Karpas-422 (cell line): Measurements from ENCODE around the gene RASL10A. TPM values are rescaled to one million over a fixed set of nuclear protein-coding genes. Genes with fewer than 3 reads are reported as not detected.
A peak's percentile ranks its signal among the peaks of the same experiment; 100 is the strongest.

Experiments used
- DNase-seq: peaks from one replicate; pipeline ENCODE4 v3.0.0-alpha.2; 2015
- H2AFZ ChIP-seq: fragments of 200-600 bp; sonication (generic); 2 replicates; pipeline ENCODE4 v1.6.1; 2014; ENCODE audit warnings: antibody characterized with exemption, low read length, mixed read lengths
- H3K27ac ChIP-seq: fragments of 200-600 bp; sonication (generic); 2 replicates; pipeline ENCODE4 v1.5.1; 2014; ENCODE audit warnings: mild to moderate bottlenecking, low read length, moderate library complexity
- H3K27me3 ChIP-seq: fragments of 200-600 bp; sonication (generic); 2 replicates; pipeline ENCODE4 v1.6.1; 2014; ENCODE audit warnings: low read length, mixed read lengths
- H3K36me3 ChIP-seq: fragments of 200-600 bp; sonication (generic); 2 replicates; pipeline ENCODE4 v1.6.1; 2014; ENCODE audit warnings: low read length, mixed read lengths; ENCODE audit not compliant: insufficient read depth
- H3K4me1 ChIP-seq: fragments of 200-600 bp; sonication (generic); 2 replicates; pipeline ENCODE4 v1.6.1; 2014; ENCODE audit warnings: mild to moderate bottlenecking, low read length, mixed read lengths
- H3K4me2 ChIP-seq: fragments of 200-600 bp; sonication (generic); 2 replicates; pipeline ENCODE4 v1.6.1; 2014; ENCODE audit warnings: low read length, low read depth, mild to moderate bottlenecking; ENCODE audit not compliant: poor library complexity, severe bottlenecking
- H3K4me3 ChIP-seq: fragments of 200-600 bp; sonication (generic); 2 replicates; pipeline ENCODE4 v1.5.1; 2014; ENCODE audit warnings: mild to moderate bottlenecking, antibody characterized with exemption, low read length, mixed read lengths
- H3K79me2 ChIP-seq: fragments of 200-600 bp; sonication (generic); 2 replicates; pipeline ENCODE4 v1.6.1; 2014; ENCODE audit warnings: mild to moderate bottlenecking, low read length, mixed read lengths
- H3K9ac ChIP-seq: fragments of 200-600 bp; sonication (generic); 2 replicates; pipeline ENCODE4 v1.6.0; 2014; ENCODE audit warnings: low read length
- H3K9me2 ChIP-seq: fragments of 200-600 bp; sonication (generic), shearing (Covaris generic); replicated peaks from 2 replicates; pipeline ENCODE4 v1.6.0; 2014; ENCODE audit warnings: mild to moderate bottlenecking, low read length, moderate library complexity; ENCODE audit not compliant: insufficient read depth
- H3K9me3 ChIP-seq: fragments of 300-700, 200-600 bp; sonication (generic); 2 replicates; pipeline ENCODE4 v1.6.1; 2014; ENCODE audit warnings: low read length, mixed read lengths
- H4K20me1 ChIP-seq: fragments of 200-600 bp; sonication (generic); 2 replicates; pipeline ENCODE4 v1.6.1; 2014; ENCODE audit warnings: mild to moderate bottlenecking, antibody characterized with exemption, low read length, low read depth; ENCODE audit not compliant: insufficient read depth
- total RNA-seq: library from RNA; depleted of rRNA; stranded (reverse); fragments of >200 nt; shearing (Covaris generic); gene quantifications from 2 replicates; pipeline ENCODE4 v1.2.3, GENCODE V29; 2014; ENCODE audit warnings: low replicate concordance

Gene RASL10A
- total RNA-seq, 1 experiment from 2014 or later = not detected

DNA sequence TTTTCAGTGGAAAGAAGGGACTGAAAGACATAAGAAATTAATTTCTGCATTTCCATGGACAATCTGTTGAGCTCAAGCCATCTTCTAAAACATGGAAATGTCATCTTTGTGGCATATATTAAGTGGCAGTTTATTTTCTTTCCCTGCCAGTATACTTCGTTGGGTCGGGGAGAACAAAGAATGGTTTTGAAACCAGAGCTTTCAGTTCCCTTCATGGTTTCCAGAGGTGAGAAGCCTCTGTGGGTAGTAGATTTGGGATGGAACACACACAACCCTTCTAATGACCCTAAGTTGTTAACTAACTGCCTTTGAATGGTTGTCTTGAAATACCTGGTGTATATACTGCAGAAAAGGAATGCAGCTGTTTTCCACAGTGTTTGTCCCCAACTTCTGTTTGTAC, 26.7 kb downstream of the RASL10A start:
- Histone ChIP-seq H3K27ac (no peak overlapping the region), H3K9me2 (no peaks in the 10 kb centered on the region), H4K20me1 (peaks cover 34% of the 10 kb centered on the region), H3K4me2 (no peak overlapping the region), H3K36me3 (peaks cover 88% of the 10 kb centered on the region), H3K4me1 (peaks cover 7% of the 10 kb centered on the region; the same call in 1 of the 2 replicates), H3K79me2 (peaks cover 57% of the 10 kb centered on the region), H3K4me3 (no peak overlapping the region), H2AFZ (no peak overlapping the region), H3K27me3 (no peaks in the 10 kb centered on the region), H3K9ac (no peak overlapping the region), H3K9me3 (no peaks in the 10 kb centered on the region)
- DNase-seq = no peak

DNA sequence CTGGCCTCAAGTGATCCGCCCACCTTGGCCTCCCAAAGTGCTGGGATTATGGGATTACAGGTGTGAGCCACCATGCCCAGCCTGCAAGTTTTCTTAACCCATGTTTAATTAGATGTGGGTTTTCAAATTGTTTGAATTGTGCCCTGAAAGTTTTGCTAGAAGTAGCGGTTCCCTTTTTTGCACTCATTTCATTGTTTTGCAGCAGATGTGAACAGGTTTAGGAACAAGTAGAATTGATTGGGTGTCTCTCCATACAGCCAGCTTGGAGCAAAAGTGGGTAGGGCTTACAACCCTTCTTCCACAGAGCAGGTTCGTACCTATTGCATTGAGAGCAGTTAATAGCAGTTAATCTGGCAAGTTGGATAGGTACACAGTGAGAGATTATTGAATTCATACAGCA, 31.3 kb downstream of the RASL10A start:
- Histone ChIP-seq H3K27ac (no peak overlapping the region), H3K9me3 (no peaks in the 10 kb centered on the region), H4K20me1 (peaks cover 49% of the 10 kb centered on the region), H3K79me2 (peaks cover 67% of the 10 kb centered on the region), H3K27me3 (no peaks in the 10 kb centered on the region), H3K4me2 (no peak overlapping the region), H3K4me3 (no peak overlapping the region), H2AFZ (no peak overlapping the region), H3K4me1 (no peaks in the 10 kb centered on the region), H3K9ac (no peak overlapping the region), H3K36me3 (peaks cover 73% of the 10 kb centered on the region), H3K9me2 (no peaks in the 10 kb centered on the region)
- DNase-seq = no peak

DNA sequence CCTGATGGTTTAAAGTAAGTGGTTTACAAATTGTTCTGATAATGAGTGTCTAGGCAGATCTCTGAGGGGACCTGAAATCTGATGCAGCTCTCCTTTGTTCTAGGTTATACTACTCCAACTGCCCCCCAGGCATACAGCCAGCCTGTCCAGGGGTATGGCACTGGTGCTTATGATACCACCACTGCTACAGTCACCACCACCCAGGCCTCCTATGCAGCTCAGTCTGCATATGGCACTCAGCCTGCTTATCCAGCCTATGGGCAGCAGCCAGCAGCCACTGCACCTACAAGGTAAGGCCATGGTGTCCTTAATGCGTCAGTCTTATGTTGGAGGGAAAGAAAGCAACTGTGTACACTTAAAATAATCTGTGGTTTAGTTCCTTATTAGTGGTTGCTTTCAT, 37.6 kb downstream of the RASL10A start:
- Histone ChIP-seq H3K4me2 (no peak overlapping the region), H3K27me3 (no peaks in the 10 kb centered on the region), H2AFZ (no peak overlapping the region), H3K36me3 (peaks cover 82% of the 10 kb centered on the region), H3K9me2 (no peaks in the 10 kb centered on the region), H3K27ac (no peak overlapping the region), H4K20me1 (peaks cover 75% of the 10 kb centered on the region), H3K9ac (no peak overlapping the region), H3K9me3 (no peaks in the 10 kb centered on the region), H3K79me2 (peaks cover 84% of the 10 kb centered on the region), H3K4me1 (no peaks in the 10 kb centered on the region), H3K4me3 (no peak overlapping the region)
- DNase-seq = no peak

DNA sequence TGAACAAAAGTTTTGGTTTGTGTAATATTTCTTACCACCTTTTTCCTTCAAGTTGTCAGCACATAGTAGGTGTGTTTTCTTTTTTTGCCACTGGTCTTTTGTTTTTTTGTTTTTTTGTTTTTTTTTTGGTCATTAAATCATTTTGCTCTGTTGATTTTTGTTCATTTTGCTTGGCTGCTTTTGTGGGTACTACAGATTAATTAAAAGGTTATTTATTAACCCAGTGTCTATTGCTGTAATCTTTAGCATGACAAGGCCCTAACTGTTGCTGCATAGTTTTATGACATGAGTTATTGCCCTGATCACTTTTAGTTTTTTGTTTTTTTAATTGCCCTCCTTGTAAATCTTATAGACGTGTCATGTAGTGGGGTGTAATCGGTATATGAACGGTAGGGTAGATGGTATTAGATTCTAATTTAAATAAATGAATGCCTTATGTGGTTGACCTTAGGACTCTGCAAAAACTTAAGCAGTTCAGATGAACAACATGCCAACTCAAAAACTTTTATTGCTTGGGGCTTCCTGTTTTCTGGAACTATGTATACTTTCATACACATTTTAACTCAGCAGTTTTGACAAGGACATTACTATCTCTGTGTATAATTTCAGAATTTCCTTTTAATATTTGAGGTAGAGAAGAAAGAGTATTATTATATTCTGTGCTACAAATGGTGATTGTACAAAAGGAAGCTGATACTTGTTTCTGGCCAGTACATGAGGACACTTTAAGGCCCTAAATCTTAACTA, 39.5 kb downstream of the RASL10A start:
- Histone ChIP-seq H3K27me3 (no peaks in the 10 kb centered on the region), H3K4me1 (peaks cover 9% of the 10 kb centered on the region), H3K9me3 (no peaks in the 10 kb centered on the region), H4K20me1 (peaks cover 88% of the 10 kb centered on the region), H3K27ac (no peak overlapping the region), H3K9me2 (no peaks in the 10 kb centered on the region), H2AFZ (no peak overlapping the region), H3K4me3 (no peak overlapping the region), H3K36me3 (peaks cover 90% of the 10 kb centered on the region), H3K4me2 (no peak overlapping the region), H3K9ac (no peak overlapping the region), H3K79me2 (peaks cover 92% of the 10 kb centered on the region)
- DNase-seq = no peak

DNA sequence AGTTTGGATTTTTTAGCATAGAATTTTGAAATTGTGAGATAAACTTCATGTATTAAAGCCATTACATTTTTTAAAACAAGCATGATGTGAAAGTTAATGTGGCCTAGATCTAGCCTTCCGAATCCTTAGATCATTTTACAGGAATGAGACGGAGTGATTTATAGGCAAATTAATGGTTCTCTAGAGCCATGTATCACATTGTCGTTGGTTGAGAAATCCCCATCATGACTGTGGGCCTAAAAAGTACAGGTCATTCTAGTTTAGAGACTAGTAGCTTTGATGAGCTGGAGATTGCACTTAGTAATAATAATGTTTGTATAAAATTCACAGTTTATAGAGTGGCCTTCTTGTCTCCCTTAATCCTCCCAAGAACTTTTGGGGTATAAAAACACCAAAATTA, 40.3 kb downstream of the RASL10A start:
- Histone ChIP-seq H3K9ac (no peak overlapping the region), H4K20me1 (peaks cover 94% of the 10 kb centered on the region), H3K9me3 (no peaks in the 10 kb centered on the region), H3K79me2 (peaks cover 97% of the 10 kb centered on the region), H3K36me3 (peaks cover 96% of the 10 kb centered on the region), H2AFZ (no peak overlapping the region), H3K4me3 (no peak overlapping the region), H3K27me3 (no peaks in the 10 kb centered on the region), H3K27ac (no peak overlapping the region), H3K9me2 (no peaks in the 10 kb centered on the region), H3K4me1 (peaks cover 17% of the 10 kb centered on the region), H3K4me2 (no peak overlapping the region)
- DNase-seq = no peak

DNA sequence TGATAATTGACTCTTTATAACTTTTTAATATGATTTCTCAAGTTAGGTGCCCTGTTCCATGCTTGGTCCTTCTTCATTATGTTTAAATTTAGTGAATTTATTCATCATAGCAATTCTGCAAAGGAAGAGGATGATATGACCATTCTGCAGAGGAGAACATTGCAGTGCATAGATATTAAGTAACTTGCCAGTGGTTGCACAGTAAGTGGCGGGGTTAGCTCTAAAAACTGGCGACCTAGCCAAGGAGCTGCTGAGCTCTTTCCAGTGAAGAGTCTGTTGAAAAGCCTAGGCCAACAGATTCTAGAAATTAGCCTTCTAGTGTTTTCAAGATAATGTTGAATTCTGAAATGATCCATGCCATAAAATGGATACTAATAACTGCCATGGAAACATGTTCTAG, 42.9 kb downstream of the RASL10A start:
- Histone ChIP-seq H3K27me3 (no peaks in the 10 kb centered on the region), H3K4me1 (peaks cover 27% of the 10 kb centered on the region), H3K27ac (no peak overlapping the region), H4K20me1 (peaks cover 86% of the 10 kb centered on the region), H3K36me3 (peaks cover 77% of the 10 kb centered on the region), H3K9ac (no peak overlapping the region), H2AFZ (no peak overlapping the region), H3K4me3 (no peak overlapping the region), H3K79me2 (peaks cover 99% of the 10 kb centered on the region), H3K4me2 (no peak overlapping the region), H3K9me2 (no peaks in the 10 kb centered on the region), H3K9me3 (no peaks in the 10 kb centered on the region)
- DNase-seq = no peak

DNA sequence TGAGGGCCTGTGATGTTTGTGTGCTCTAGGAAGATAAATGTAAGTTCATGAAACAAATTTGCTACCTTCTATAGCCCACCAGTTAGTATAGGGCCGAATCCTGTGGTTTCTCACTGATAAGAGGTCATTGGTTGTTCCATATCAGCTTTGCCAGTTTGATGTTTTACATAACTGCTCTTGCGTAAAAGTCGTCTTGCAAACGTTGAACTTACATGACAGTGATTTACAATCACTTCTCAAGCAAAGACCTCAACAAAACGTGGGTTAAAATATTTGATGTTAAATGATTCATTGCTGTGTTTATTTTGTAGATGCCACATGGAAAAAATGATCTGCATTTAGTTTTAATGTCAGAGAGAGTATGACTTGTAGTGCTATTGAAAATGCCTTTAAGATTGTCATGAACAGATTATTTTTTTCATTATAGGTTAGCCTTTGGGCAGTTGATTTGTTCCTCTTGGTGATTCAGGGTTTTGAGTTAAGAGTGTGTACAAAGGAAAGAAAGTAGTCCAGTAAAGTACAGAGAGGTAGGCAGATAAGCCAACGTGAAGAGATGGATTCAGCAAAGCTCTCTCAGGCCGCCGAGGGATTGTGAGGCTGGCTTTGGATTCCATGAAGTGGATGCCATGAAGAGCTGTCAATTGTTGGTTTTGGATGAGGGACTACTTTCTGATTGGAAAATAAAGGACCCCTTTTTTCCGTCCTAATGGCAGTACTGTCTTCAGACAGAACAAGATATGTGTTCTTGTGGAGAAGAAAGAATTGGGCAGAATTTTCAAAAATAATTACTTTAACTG, 44.8 kb downstream of the RASL10A start:
- Histone ChIP-seq H2AFZ (no peak overlapping the region), H3K4me2 (peak overlapping the region; percentile 90), H4K20me1 (peaks cover 66% of the 10 kb centered on the region), H3K36me3 (peaks cover 58% of the 10 kb centered on the region), H3K27me3 (no peaks in the 10 kb centered on the region), H3K4me3 (peak overlapping the region; percentile 93), H3K4me1 (peaks cover 38% of the 10 kb centered on the region), H3K9me2 (no peaks in the 10 kb centered on the region), H3K9ac (peak overlapping the region; percentile 98), H3K9me3 (no peaks in the 10 kb centered on the region), H3K79me2 (peaks cover 98% of the 10 kb centered on the region), H3K27ac (peak overlapping the region; percentile 91)
- DNase-seq = peak; percentile 80

DNA sequence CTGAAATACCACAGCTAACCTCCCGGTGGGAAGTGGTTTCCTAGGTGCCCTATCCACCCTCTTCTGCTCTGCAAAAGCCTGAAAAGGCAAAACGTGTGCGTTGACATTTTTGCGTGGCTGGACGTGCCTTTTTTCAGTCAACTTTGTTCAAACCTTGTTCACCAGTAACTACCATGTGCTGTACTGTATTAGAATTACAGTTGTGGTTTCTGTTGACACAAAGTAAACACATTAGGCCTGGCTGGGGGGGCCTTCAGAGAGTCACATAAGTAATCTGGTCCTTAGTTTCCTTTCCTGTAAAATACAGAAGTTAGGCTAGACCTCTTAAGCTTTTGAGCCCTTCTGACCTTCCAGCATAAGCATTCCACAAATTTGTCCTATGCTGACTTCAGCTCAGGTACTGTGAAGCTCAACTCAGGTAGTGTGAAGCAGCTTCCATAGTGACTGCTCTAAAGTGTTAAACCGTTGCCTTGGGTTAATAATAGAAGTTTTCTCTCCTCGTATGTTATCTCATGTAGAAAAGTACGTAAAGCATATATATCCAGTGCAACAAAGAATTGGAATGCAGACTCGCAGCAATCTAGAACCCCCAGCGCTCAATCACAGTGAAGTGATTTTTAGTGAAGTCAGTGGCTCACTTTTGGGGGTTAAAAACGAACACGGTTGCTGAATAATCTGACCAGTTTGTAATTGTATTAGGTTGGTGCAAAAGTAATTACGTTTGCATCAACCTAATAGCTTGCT, 45.6 kb downstream of the RASL10A start:
- Histone ChIP-seq H3K79me2 (peaks cover 90% of the 10 kb centered on the region), H3K9ac (peak overlapping the region; percentile 98), H3K4me1 (peaks cover 38% of the 10 kb centered on the region), H3K27ac (peak overlapping the region; percentile 91), H3K4me3 (peak overlapping the region; percentile 93), H3K9me3 (no peaks in the 10 kb centered on the region), H3K9me2 (no peaks in the 10 kb centered on the region), H2AFZ (no peak overlapping the region), H3K4me2 (peak overlapping the region; percentile 90), H4K20me1 (peaks cover 59% of the 10 kb centered on the region), H3K36me3 (peaks cover 56% of the 10 kb centered on the region), H3K27me3 (no peaks in the 10 kb centered on the region)
- DNase-seq = no peak
